ENCODE measurements around the gene MOB1B. TPM values are rescaled to one million over a fixed set of nuclear protein-coding genes. Genes with fewer than 3 reads are reported as not detected.
"Not testable (repeated sequence)": the region's sequence is repeated elsewhere in the genome, so short reads cannot be mapped to it uniquely, and the experiment has no call there.

MOB1B gene
- total and polyA plus RNA-seq, 12 donors, result 3.9 to 33.4 (median 19.4) TPM

GRCh38 chr4:70994387-70995099, 92.4 kb downstream of the MOB1B start:
- intact Hi-C loops (cut with DNase I), result loop anchor here in 9 of 10 donors (5.0 to 10.0 kb wide), 6 partner anchors 90 to 160 kb away; partner anchors contain the start of genes GRSF1 (in 4 of the 9) and MOB1B (in 4 of the 9)
- Histone ChIP-seq H3K27ac (peak overlapping the region in 5 of 10 donors; percentile 77 to 93 (median 91)), H3K4me1 (peaks cover 0 to 55% (median 23%) of the 10 kb centered on the region in 9 donors), H3K9me3 (no peaks in the 10 kb centered on the region), H3K27me3 (no peaks in the 10 kb centered on the region), H3K4me3 (peak overlapping the region in 9 of 10 donors; percentile 66 to 90 (median 80)), H3K36me3 (peaks cover 0 to 20% (median 6%) of the 10 kb centered on the region in 9 donors)
- ATAC-seq (no peak), DNase-seq (no peak)
- WGBS, 2 donors, result 70 to 79% methylated on average over 10 of the region's 10 CpGs
- TF ChIP-seq CTCF (IDR thresholded peaks at IDR 0.05), result no peak

GRCh38 chr4:70996018-70996360, 93.8 kb downstream of the MOB1B start:
- Histone ChIP-seq H3K4me3 (peak overlapping the region in 1 of 10 donors; percentile 86), H3K4me1 (peaks cover 0 to 55% (median 23%) of the 10 kb centered on the region in 9 donors)

GRCh38 chr4:70997036-70997435, 94.9 kb downstream of the MOB1B start:
- no peak for ATAC-seq
- WGBS, 2 donors, result 76 to 90% methylated on average over 1 of the region's 1 CpG
- Histone ChIP-seq H3K9me3 (peaks cover 0 to 4% (median 0%) of the 10 kb centered on the region in 11 donors), H3K27me3 (no peaks in the 10 kb centered on the region), H3K27ac (peak overlapping the region in 1 of 10 donors; percentile 93), H3K36me3 (peaks cover 0 to 30% (median 6%) of the 10 kb centered on the region in 9 donors), H3K4me1 (peaks cover 0 to 55% (median 23%) of the 10 kb centered on the region in 9 donors), H3K4me3 (peak overlapping the region in 1 of 10 donors; percentile 86)
- no peak for DNase-seq
- no peak for TF ChIP-seq CTCF (IDR thresholded peaks at IDR 0.05)
- intact Hi-C loops (cut with DNase I), result loop anchor here in 6 of 10 donors (10.0 kb wide), 3 partner anchors 92 to 162 kb away; partner anchors contain the start of genes GRSF1 (in 3 of the 6) and MOB1B (in 3 of the 6)

More at GRCh38 chr4:70996018-70996360, 93.8 kb downstream of the MOB1B start:
- TF ChIP-seq CTCF (IDR thresholded peaks at IDR 0.05), result no peak
- WGBS, 2 donors, result 78% methylated on average over 4 of the region's 4 CpGs
- H3K27me3 ChIP-seq, result no peaks in the 10 kb centered on the region
- intact Hi-C loops (cut with DNase I), result loop anchor here in 6 of 10 donors (10.0 kb wide), 3 partner anchors 91 to 161 kb away; partner anchors contain the start of genes GRSF1 (in 3 of the 6) and MOB1B (in 3 of the 6)
- no peak for DNase-seq
- H3K36me3 ChIP-seq, result peaks cover 0 to 30% (median 6%) of the 10 kb centered on the region in 9 donors
- ATAC-seq, result no peak
- H3K9me3 ChIP-seq, result peaks cover 0 to 4% (median 0%) of the 10 kb centered on the region in 11 donors
- peak overlapping the region in 1 of 10 donors; percentile 93 for H3K27ac ChIP-seq

DNA sequence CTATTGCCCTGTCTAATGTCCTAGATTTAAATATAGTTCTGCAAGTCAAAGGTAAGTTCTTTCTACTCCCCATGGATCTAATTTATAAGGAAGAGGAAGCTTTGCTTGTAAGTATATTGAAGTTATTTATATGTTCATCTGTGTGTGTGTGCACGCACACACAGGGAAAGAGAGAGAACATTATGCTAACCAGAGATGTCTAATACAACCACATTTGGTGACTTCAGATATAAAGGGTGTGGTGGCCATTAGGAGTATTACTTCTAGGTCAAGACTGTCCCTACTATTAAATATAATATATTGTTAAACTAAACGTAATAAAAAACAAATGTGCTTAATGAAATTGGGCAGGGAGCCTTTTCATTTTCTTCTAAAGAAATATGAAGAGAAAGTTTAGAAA, 95.4 kb downstream of the MOB1B start:
- peak overlapping the region in 1 of 10 donors; percentile 86 for H3K4me3 ChIP-seq
- H3K9me3 ChIP-seq, result peaks cover 0 to 4% (median 0%) of the 10 kb centered on the region in 11 donors
- H3K4me1 ChIP-seq, result peaks cover 0 to 52% (median 19%) of the 10 kb centered on the region in 9 donors
- DNase-seq (no peak), ATAC-seq (no peak)
- H3K36me3 ChIP-seq, result peaks cover 0 to 30% (median 6%) of the 10 kb centered on the region in 9 donors
- 57 to 61% methylated on average over 2 of the region's 2 CpGs for WGBS, 2 donors
- intact Hi-C loops (cut with DNase I), result loop anchor here in 6 of 10 donors (10.0 kb wide), 3 partner anchors 93 to 163 kb away; partner anchors contain the start of genes GRSF1 (in 3 of the 6) and MOB1B (in 3 of the 6)
- H3K27me3 ChIP-seq, result no peaks in the 10 kb centered on the region
- no peak for TF ChIP-seq CTCF (IDR thresholded peaks at IDR 0.05)
- peak overlapping the region in 1 of 10 donors; percentile 93 for H3K27ac ChIP-seq

- Histone ChIP-seq H3K36me3 (peaks cover 0 to 35% (median 6%) of the 10 kb centered on the region in 9 donors), H3K4me1 (peaks cover 0 to 40% (median 7%) of the 10 kb centered on the region in 9 donors)
- not testable (repeated sequence) for H3K9me3 ChIP-seq, H3K27me3 ChIP-seq, DNase-seq, ATAC-seq, H3K27ac ChIP-seq, H3K4me3 ChIP-seq
- intact Hi-C loops (cut with DNase I), result loop anchor here in 7 of 10 donors (10.0 kb wide), 4 partner anchors 95 to 345 kb away; partner anchors contain the start of genes GRSF1 (in 3 of the 7) and MOB1B (in 3 of the 7)
Observed at GRCh38 chr4:70999639-71000038, 97.5 kb downstream of the MOB1B start.

DNA sequence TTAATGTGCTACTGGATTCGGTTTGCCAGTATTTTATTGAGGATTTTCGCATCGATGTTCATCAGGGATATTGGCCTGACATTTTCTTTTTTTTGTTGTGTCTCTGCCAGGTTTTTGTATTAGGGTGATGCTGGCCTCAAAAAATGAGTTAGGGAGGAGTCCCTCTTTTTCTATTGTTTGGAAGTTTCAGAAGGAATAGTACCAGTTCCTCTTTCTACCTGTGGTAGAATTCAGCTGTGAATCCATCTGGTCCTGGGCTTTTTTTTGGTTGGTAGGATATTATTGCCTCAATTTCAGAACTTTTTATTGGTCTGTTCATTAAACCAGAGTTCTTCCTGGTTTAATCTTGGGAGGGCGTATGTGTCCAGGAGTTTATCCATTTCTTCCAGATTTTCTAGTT, 99.2 kb downstream of the MOB1B start:
- not testable (repeated sequence) for H3K27ac ChIP-seq, H3K27me3 ChIP-seq, DNase-seq, H3K9me3 ChIP-seq, ATAC-seq, H3K4me3 ChIP-seq
- Histone ChIP-seq H3K36me3 (peaks cover 0 to 35% (median 6%) of the 10 kb centered on the region in 9 donors), H3K4me1 (peaks cover 0 to 34% (median 0%) of the 10 kb centered on the region in 9 donors)
- WGBS, 2 donors, result 98% methylated on average over 4 of the region's 4 CpGs
- intact Hi-C loops (cut with DNase I), result loop anchor here in 5 of 10 donors (10.0 kb wide), 1 partner anchor 347 kb away; no protein-coding TSS in a partner anchor

Measured in heart right ventricle (tissue), 16 donors.